K562 (cell line): Measurements from ENCODE around the gene KLHL13. TPM values are rescaled to one million over a fixed set of nuclear protein-coding genes. Genes with fewer than 3 reads are reported as not detected.

Experiments
- ATAC-seq: fragments of 200-7000 bp; cut with Tn5 transposase; 3 replicates; pipeline ENCODE4 v1.9.1; 2020; ENCODE audit warnings: moderate library complexity
- BruUV-seq: library from RNA; stranded (reverse); fragments of 400-500 nt; replicated peaks from 2 replicates; lab custom pipeline; 2021; lab: Mats Ljungman, UMichigan
- CTCF ChIA-PET: fragments of 300-600 bp; formaldehyde crosslinking; extraction: SDS; loops from one replicate; lab custom pipeline; 2021; ENCODE audit warnings: low intra/inter-chr PET ratio; lab: Yijun Ruan, JAX
- POLR2A ChIA-PET: fragments of 300-600, 350-650 bp; sonication (Branson Sonifier 250); formaldehyde crosslinking; extraction: SDS; loops from one replicate; lab custom pipeline; 2021; ENCODE audit warnings: antibody characterized with exemption, inconsistent platforms; lab: Yijun Ruan, JAX
- DNase-seq, 4 experiments: peaks; one replicate each; pipeline versions ENCODE4 v3.0.0 to v3.0.0-alpha.2; 2011 to 2018; ENCODE audit warnings: low spot score in 3 of 4, mixed read lengths in 3 of 4; ENCODE audit errors: extremely low read depth in 1 of 4
- FAIRE-seq: peaks from 2 replicates; lab custom pipeline; 2011; peaks lifted over from hg19 to GRCh38; lab: Jason Lieb, UNC
- H2AFZ ChIP-seq: 2 replicates; pipeline ENCODE4 v1.6.0; 2011; ENCODE audit warnings: low read depth, low read length, control low read depth, inconsistent platforms
- H3K27ac ChIP-seq: fragments of 200-600 bp; 3 replicates; pipeline ENCODE4 v1.8.0; 2011; ENCODE audit warnings: low read depth, mild to moderate bottlenecking, control low read depth, inconsistent platforms, low read length, moderate library complexity, mixed read lengths; ENCODE audit errors: extremely low read depth
- H3K27me3 ChIP-seq, 2 experiments: fragments of 300-600 bp in 1 of 2; 2 replicates in 1 of 2; 3 replicates in 1 of 2; pipeline versions ENCODE4 v1.6.0 to v1.8.0; 2011; ENCODE audit warnings: inconsistent platforms in 2 of 2, low read length in 2 of 2, mild to moderate bottlenecking in 1 of 2, mixed read lengths in 1 of 2, moderate library complexity in 1 of 2; ENCODE audit not compliant: control insufficient read depth in 2 of 2, insufficient read depth in 2 of 2
- H3K36me3 ChIP-seq: fragments of 300-600 bp; 3 replicates; pipeline ENCODE4 v1.8.0; 2011; ENCODE audit warnings: mild to moderate bottlenecking, low read length, inconsistent platforms; ENCODE audit not compliant: control insufficient read depth, insufficient read depth
- H3K4me1 ChIP-seq, 2 experiments: fragments of 200-600 bp in 1 of 2; replicated peaks in 1 of 2; 2 replicates in 1 of 2; 3 replicates in 1 of 2; pipeline versions ENCODE4 v1.5.1 to v1.8.0; 2011; ENCODE audit warnings: inconsistent platforms in 2 of 2, low read length in 2 of 2, mild to moderate bottlenecking in 1 of 2, mixed read lengths in 1 of 2, moderate library complexity in 1 of 2; ENCODE audit not compliant: control insufficient read depth in 2 of 2, insufficient read depth in 2 of 2
- H3K4me2 ChIP-seq: 2 replicates; pipeline ENCODE4 v1.6.1; 2011; ENCODE audit warnings: low read length, control low read depth, inconsistent platforms, mixed read lengths; ENCODE audit not compliant: insufficient read depth
- H3K4me3 ChIP-seq: fragments of 200-600 bp; sonication (generic), shearing (Covaris generic); 2 replicates; pipeline ENCODE4 v1.5.1; 2016; ENCODE audit warnings: control low read depth, inconsistent platforms
- H3K79me2 ChIP-seq: fragments of 200-600 bp; 3 replicates; pipeline ENCODE4 v1.8.0; 2011; ENCODE audit warnings: low read length, inconsistent platforms; ENCODE audit not compliant: control insufficient read depth, insufficient read depth
- H3K9ac ChIP-seq, 2 experiments: 2 replicates each; pipeline versions ENCODE4 v1.6.0 to v1.6.1; 2011; ENCODE audit warnings: low read depth in 2 of 2, low read length in 2 of 2, control low read depth in 1 of 2, inconsistent platforms in 1 of 2, mild to moderate bottlenecking in 1 of 2, mixed read lengths in 1 of 2; ENCODE audit not compliant: insufficient read depth in 1 of 2
- H3K9me1 ChIP-seq: one replicate; pipeline ENCODE4 v1.6.0; 2011; ENCODE audit warnings: inconsistent platforms, mild to moderate bottlenecking, low read length, moderate library complexity; ENCODE audit not compliant: control insufficient read depth, insufficient read depth
- H3K9me3 ChIP-seq: replicated peaks from 2 replicates; pipeline ENCODE4 v1.5.1; 2011; ENCODE audit warnings: low read depth, low read length, inconsistent platforms; ENCODE audit not compliant: control insufficient read depth, insufficient read depth
- H4K20me1 ChIP-seq: replicated peaks from 2 replicates; pipeline ENCODE4 v1.6.1; 2011; ENCODE audit warnings: low read length, inconsistent platforms, mixed read lengths; ENCODE audit not compliant: control insufficient read depth, insufficient read depth
- ELF2 ChIP-seq: fragments of 250-450 bp; sonication (Bioruptor Pico); IDR thresholded peaks from 2 replicates; pipeline ENCODE4 v1.5.0; 2021; ENCODE audit warnings: mild to moderate bottlenecking
- RCOR1 ChIP-seq, 2 experiments: IDR thresholded peaks; 2 replicates each; pipeline ENCODE4 v1.6.1; 2012; ENCODE audit warnings: low read depth in 2 of 2, low read length in 2 of 2, borderline replicate concordance in 1 of 2, improper control_type of control experiment in 1 of 2
- SPI1 ChIP-seq: IDR thresholded peaks from 2 replicates; pipeline ENCODE4 v1.6.1; 2011; ENCODE audit warnings: low read depth, low read length, control low read depth, borderline replicate concordance
- ZNF134 ChIP-seq: fragments of 250-450 bp; sonication (Bioruptor Pico); conservative IDR thresholded peaks from 2 replicates; pipeline ENCODE4 v1.4.0; 2020
- ZNF175 ChIP-seq: fragments of 200-800 bp; sonication (Bioruptor generic); IDR thresholded peaks from 2 replicates; pipeline ENCODE4 v1.6.1; 2016; ENCODE audit warnings: low read depth, mild to moderate bottlenecking, missing genetic modification characterization, missing compliant biosample characterization
- ZNF197 ChIP-seq: fragments of 200-800 bp; sonication (Bioruptor generic); IDR thresholded peaks from 2 replicates; pipeline ENCODE4 v1.6.1; 2016; ENCODE audit warnings: low read depth, missing genetic modification characterization, missing compliant biosample characterization
- ZNF217 ChIP-seq: sonication (generic); formaldehyde crosslinking; IDR thresholded peaks from 2 replicates; pipeline ENCODE4 v1.8.0; 2022; ENCODE audit warnings: mild to moderate bottlenecking, missing genetic modification reagents
- WGBS: fragments of 100-300 bp; shearing (Covaris generic); methylation state at CpG from one replicate; pipeline ENCODE4 v1.1.6; 2016; ENCODE audit warnings: low coverage, mixed read lengths; ENCODE audit not compliant: insufficient coverage; ENCODE audit errors: missing lambda C conversion rate; 5-methylcytosine and 5-hydroxymethylcytosine counted together
- in situ Hi-C: fragments of 300-500 bp; cut with MboI; formaldehyde crosslinking; loops from 4 replicates; pipeline ENCODE4 v1.15.0; 2018; ENCODE audit warnings: inconsistent platforms, mixed read lengths
- intact Hi-C: fragments of 100-400 bp; cut with micrococcal nuclease; formaldehyde crosslinking; loops from 2 replicates; pipeline ENCODE4 v1.14.2; 2022
- polyA plus RNA-seq, 8 experiments: library from polyadenylated mRNA; depleted of rRNA in 4 of 8; stranded (reverse) in 5 of 8; unstranded in 3 of 8; fragments of >200 nt; fragmentation: Nextera tagmentation in 2 of 8; fragmentation: Illumina TruSeq in 1 of 8; extraction: Ambion mirVana in 2 of 8; extraction: Trizol in 1 of 8; gene quantifications; 2 replicates each; pipeline versions ENCODE4 v1.2.1 to v1.2.3, GENCODE V29; 2011 to 2014; ENCODE audit warnings: inconsistent platforms in 1 of 8, missing spikeins in 1 of 8
- small RNA-seq: library from RNA; depleted of rRNA; stranded (forward); fragments of <200 nt; gene quantifications from one replicate; pipeline ENCODE3, GENCODE V24; 2014
- total RNA-seq, 7 experiments: library from RNA; depleted of rRNA in 6 of 7; stranded (reverse); fragments of >200 nt in 6 of 7; fragmentation: Illumina TruSeq in 2 of 7; extraction: Trizol in 2 of 7; gene quantifications; 2 replicates each; pipeline versions ENCODE4 v1.2.1 to v1.2.3, GENCODE V29; 2011 to 2021; ENCODE audit warnings: low replicate concordance in 1 of 7

The KLHL13 gene
- total and polyA plus RNA-seq, 9 of the 15 experiments (the other 6 are each of a cell fraction or from before 2014, with no cell fraction given) = 1.2 to 4.1 (median 2.2) TPM

GRCh38 chrX:117851025-117851424 lies 265.6 kb downstream of the KLHL13 start:
- Histone ChIP-seq H3K9me1 (no peaks in the 10 kb centered on the region), H3K4me2 (no peak overlapping the region), H3K79me2 (no peaks in the 10 kb centered on the region), H3K27me3 (no peaks in the 10 kb centered on the region), H3K4me3 (no peak overlapping the region), H3K4me1 (no peaks in the 10 kb centered on the region), H3K36me3 (no peaks in the 10 kb centered on the region), H3K9ac (no peak overlapping the region)
- 0% methylated on average over 2 of the region's 2 CpGs for WGBS
- POLR2A ChIA-PET = no interaction called here
- DNase-seq (no peak), ATAC-seq (no peak), FAIRE-seq (no peak)
- in situ Hi-C loops (no loop called here), intact Hi-C loops (no loop called here)
- BruUV-seq = no TSS peak
- TF ChIP-seq ZNF134 (CRISPR knock-in tag) = no peak
- TF ChIP-seq RCOR1 (IDR thresholded peaks at IDR 0.05; ENCODE audit: borderline replicate concordance in 1 of 2, low read depth in 2 of 2, low read length in 2 of 2) = no peak
- TF ChIP-seq ELF2 (CRISPR knock-in tag) = no peak
- no peak for TF ChIP-seq ZNF175 (CRISPR knock-in tag)
- no peak for TF ChIP-seq ZNF217 (CRISPR knock-in tag)
- no peak for TF ChIP-seq ZNF197
- no peak for TF ChIP-seq SPI1
- TF ChIP-seq, all 486 proteins: peak for 0
- Histone ChIP-seq H2AFZ (no peak overlapping the region), H3K9me3 (no peaks in the 10 kb centered on the region), H4K20me1 (no peaks in the 10 kb centered on the region), H3K27ac (no peak overlapping the region)
- CTCF ChIA-PET = no interaction called here

Small RNA genes lying within 50 kb of the gene (small RNA-seq; reads per million reads assigned to genes)
- gene RF00019 = not detected
- gene TUBB4BP3 = not detected

Other genes starting within 250 kb of the KLHL13 start
- 12.5 and 14.6 TPM in 2 replicates for gene WDR44, start 229.3 kb upstream of the KLHL13 start, total RNA-seq (2014; rRNA removed)
- 16.6 and 20.9 TPM in 2 replicates for gene WDR44, start 229.3 kb upstream of the KLHL13 start, total RNA-seq (2014; rRNA removed; fragmentation: Illumina TruSeq; extraction: Trizol)
- 16.3 and 16.6 TPM in 2 replicates for gene WDR44, start 229.3 kb upstream of the KLHL13 start, total RNA-seq (2015; rRNA removed; fragmentation: Illumina TruSeq; extraction: Trizol)
- gene WDR44, start 229.3 kb upstream of the KLHL13 start, total RNA-seq (2021) = 14.5 and 15.5 TPM in 2 replicates
- gene WDR44, start 229.3 kb upstream of the KLHL13 start, polyA plus RNA-seq (2011; rRNA removed) = 14.9 and 18.5 TPM in 2 replicates
- gene WDR44, start 229.3 kb upstream of the KLHL13 start, polyA plus RNA-seq (2014; fragmentation: Illumina TruSeq; extraction: Trizol) = 17.3 and 20.0 TPM in 2 replicates
- gene WDR44, start 229.3 kb upstream of the KLHL13 start, polyA plus RNA-seq (2014; fragmentation: Nextera tagmentation; extraction: Ambion mirVana) = 1 to 10 TPM; 5.6 to 5.9 TPM
- 12.0 and 12.8 TPM in 2 replicates for gene WDR44, start 229.3 kb upstream of the KLHL13 start, polyA plus RNA-seq (2014; rRNA removed)